GM12801 (cell line): Measurements from ENCODE around the gene TLE1.

Source experiments
- CTCF ChIP-seq: IDR thresholded peaks from one replicate; pipeline ENCODE4 v1.5.1; 2011; ENCODE audit warnings: control low read depth; ENCODE audit not compliant: insufficient read length; ENCODE audit errors: extremely low read depth

Gene TLE1

GRCh38 chr9:81605170-81605670 is 84.1 kb downstream of the TLE1 start:
- no peak for TF ChIP-seq CTCF

GRCh38 chr9:81604306-81605169 is 84.8 kb downstream of the TLE1 start:
- no peak for TF ChIP-seq CTCF

- TF ChIP-seq CTCF = no peak
Observed at GRCh38 chr9:81602887-81603680, 86.3 kb downstream of the TLE1 start.

- TF ChIP-seq CTCF = no peak
Observed at GRCh38 chr9:81601639-81602623, 87.4 kb downstream of the TLE1 start.

- TF ChIP-seq CTCF = no peak
Observed at GRCh38 chr9:81600631-81601030, 88.7 kb downstream of the TLE1 start.

GRCh38 chr9:81599837-81600236 is 89.5 kb downstream of the TLE1 start:
- TF ChIP-seq CTCF = no peak
